IgD-negative memory B cell (primary cell): ENCODE results near the gene EXOC4. TPM values are rescaled to one million over a fixed set of nuclear protein-coding genes. Genes with fewer than 3 reads are reported as not detected.

ENCODE experiments used
- H3K27ac Mint-ChIP-seq, 3 donors: one replicate each; pipeline ENCODE4 v1.8.0; 2020 to 2022; ENCODE audit warnings: mild to moderate bottlenecking in 3 of 3, mixed read lengths in 3 of 3, moderate library complexity in 1 of 3
- H3K27me3 Mint-ChIP-seq: one replicate; pipeline ENCODE4 v1.8.0; 2021; ENCODE audit warnings: mixed read lengths
- H3K36me3 Mint-ChIP-seq: one replicate; pipeline ENCODE4 v1.8.0; 2020; ENCODE audit warnings: mild to moderate bottlenecking, mixed read lengths
- H3K4me1 Mint-ChIP-seq, 3 donors: one replicate each; pipeline ENCODE4 v1.8.0; 2020 to 2022; ENCODE audit warnings: mixed read lengths in 3 of 3, mild to moderate bottlenecking in 1 of 3
- H3K4me3 Mint-ChIP-seq, 4 donors: one replicate each; pipeline ENCODE4 v1.8.0; 2020 to 2022; ENCODE audit warnings: mild to moderate bottlenecking in 4 of 4, mixed read lengths in 4 of 4, moderate library complexity in 3 of 4
- H3K9me3 Mint-ChIP-seq, 3 donors: one replicate each; pipeline ENCODE4 v1.8.0; 2020 to 2021; ENCODE audit warnings: mixed read lengths in 3 of 3, mild to moderate bottlenecking in 1 of 3
- polyA plus RNA-seq: library from polyadenylated mRNA; unstranded; fragments of 300-500 nt; fragmentation: Illumina TruSeq; gene quantifications from one replicate; pipeline ENCODE4 v1.2.3, GENCODE V29; 2021

Gene EXOC4
- polyA plus RNA-seq, 1 donor from 2014 or later, result 34.5 TPM

- Mint-ChIP-seq H3K27me3 (no peaks in the 10 kb centered on the region), H3K4me1 (peaks cover 2 to 5% (median 4%) of the 10 kb centered on the region in 3 donors), H3K36me3 (peaks cover 12% of the 10 kb centered on the region), H3K9me3 (peaks cover 0 to 9% (median 3%) of the 10 kb centered on the region in 3 donors), H3K4me3 (no peak overlapping the region), H3K27ac (no peak overlapping the region)
Observed at GRCh38 chr7:133382775-133383559, 130.1 kb downstream of the EXOC4 start.

GRCh38 chr7:133386205-133386604 lies 133.3 kb downstream of the EXOC4 start:
- peaks cover 0 to 8% (median 0%) of the 10 kb centered on the region in 3 donors for H3K9me3 Mint-ChIP-seq
- H3K36me3 Mint-ChIP-seq, result peaks cover 4% of the 10 kb centered on the region
- H3K4me1 Mint-ChIP-seq, result peaks cover 7 to 10% (median 10%) of the 10 kb centered on the region in 3 donors
- no peaks in the 10 kb centered on the region for H3K27me3 Mint-ChIP-seq
- H3K27ac Mint-ChIP-seq, result no peak overlapping the region
- H3K4me3 Mint-ChIP-seq, result no peak overlapping the region

- Mint-ChIP-seq H3K36me3 (peaks cover 6% of the 10 kb centered on the region), H3K9me3 (peaks cover 0 to 8% (median 0%) of the 10 kb centered on the region in 3 donors), H3K4me3 (no peak overlapping the region), H3K27me3 (no peaks in the 10 kb centered on the region), H3K4me1 (peaks cover 13 to 21% (median 14%) of the 10 kb centered on the region in 3 donors), H3K27ac (no peak overlapping the region)
Observed at GRCh38 chr7:133389727-133390126, 136.8 kb downstream of the EXOC4 start.

- H3K27me3 Mint-ChIP-seq, result no peaks in the 10 kb centered on the region
- no peak overlapping the region for H3K4me3 Mint-ChIP-seq
- peaks cover 7% of the 10 kb centered on the region for H3K36me3 Mint-ChIP-seq
- peaks cover 0 to 8% (median 0%) of the 10 kb centered on the region in 3 donors for H3K9me3 Mint-ChIP-seq
- H3K4me1 Mint-ChIP-seq, result peaks cover 13 to 21% (median 14%) of the 10 kb centered on the region in 3 donors
- no peak overlapping the region for H3K27ac Mint-ChIP-seq
Observed at GRCh38 chr7:133391206-133391605, 138.3 kb downstream of the EXOC4 start.

GRCh38 chr7:133394369-133394768 lies 141.5 kb downstream of the EXOC4 start:
- no peak overlapping the region for H3K27ac Mint-ChIP-seq
- no peaks in the 10 kb centered on the region for H3K27me3 Mint-ChIP-seq
- peaks cover 7% of the 10 kb centered on the region for H3K36me3 Mint-ChIP-seq
- H3K9me3 Mint-ChIP-seq, result no peaks in the 10 kb centered on the region
- H3K4me1 Mint-ChIP-seq, result peaks cover 4 to 19% (median 12%) of the 10 kb centered on the region in 3 donors
- no peak overlapping the region for H3K4me3 Mint-ChIP-seq

GRCh38 chr7:133395551-133395950 lies 142.7 kb downstream of the EXOC4 start:
- H3K9me3 Mint-ChIP-seq, result no peaks in the 10 kb centered on the region
- no peaks in the 10 kb centered on the region for H3K27me3 Mint-ChIP-seq
- no peak overlapping the region for H3K27ac Mint-ChIP-seq
- peaks cover 5 to 17% (median 8%) of the 10 kb centered on the region in 3 donors for H3K4me1 Mint-ChIP-seq
- peaks cover 9% of the 10 kb centered on the region for H3K36me3 Mint-ChIP-seq
- H3K4me3 Mint-ChIP-seq, result no peak overlapping the region

- Mint-ChIP-seq H3K27me3 (no peaks in the 10 kb centered on the region), H3K9me3 (no peaks in the 10 kb centered on the region), H3K36me3 (peaks cover 14% of the 10 kb centered on the region), H3K4me1 (peaks cover 8 to 16% (median 13%) of the 10 kb centered on the region in 3 donors), H3K4me3 (no peak overlapping the region), H3K27ac (no peak overlapping the region)
Observed at GRCh38 chr7:133398506-133398905, 145.6 kb downstream of the EXOC4 start.

GRCh38 chr7:133401225-133401624 lies 148.3 kb downstream of the EXOC4 start:
- Mint-ChIP-seq H3K4me3 (no peak overlapping the region), H3K27me3 (no peaks in the 10 kb centered on the region), H3K36me3 (peaks cover 15% of the 10 kb centered on the region), H3K27ac (no peak overlapping the region), H3K9me3 (no peaks in the 10 kb centered on the region), H3K4me1 (peaks cover 2 to 9% (median 7%) of the 10 kb centered on the region in 3 donors)

- H3K27me3 Mint-ChIP-seq, result no peaks in the 10 kb centered on the region
- no peaks in the 10 kb centered on the region for H3K9me3 Mint-ChIP-seq
- peaks cover 4% of the 10 kb centered on the region for H3K36me3 Mint-ChIP-seq
- no peak overlapping the region for H3K4me3 Mint-ChIP-seq
- peaks cover 2 to 6% (median 5%) of the 10 kb centered on the region in 3 donors for H3K4me1 Mint-ChIP-seq
- H3K27ac Mint-ChIP-seq, result no peak overlapping the region
Observed at GRCh38 chr7:133408212-133408611, 155.3 kb downstream of the EXOC4 start.

- Mint-ChIP-seq H3K27me3 (no peaks in the 10 kb centered on the region), H3K27ac (no peak overlapping the region), H3K9me3 (no peaks in the 10 kb centered on the region), H3K4me1 (peaks cover 2 to 6% (median 5%) of the 10 kb centered on the region in 3 donors), H3K36me3 (peaks cover 4% of the 10 kb centered on the region), H3K4me3 (no peak overlapping the region)
Observed at GRCh38 chr7:133409421-133409820, 156.5 kb downstream of the EXOC4 start.

GRCh38 chr7:133409966-133410365 lies 157.1 kb downstream of the EXOC4 start:
- Mint-ChIP-seq H3K36me3 (peaks cover 6% of the 10 kb centered on the region), H3K4me3 (no peak overlapping the region), H3K27ac (no peak overlapping the region), H3K4me1 (peaks cover 2 to 6% (median 5%) of the 10 kb centered on the region in 3 donors), H3K27me3 (no peaks in the 10 kb centered on the region), H3K9me3 (no peaks in the 10 kb centered on the region)

GRCh38 chr7:133411395-133411794 lies 158.5 kb downstream of the EXOC4 start:
- H3K27ac Mint-ChIP-seq, result no peak overlapping the region
- H3K9me3 Mint-ChIP-seq, result no peaks in the 10 kb centered on the region
- H3K4me3 Mint-ChIP-seq, result no peak overlapping the region
- peaks cover 7% of the 10 kb centered on the region for H3K36me3 Mint-ChIP-seq
- H3K27me3 Mint-ChIP-seq, result no peaks in the 10 kb centered on the region
- peaks cover 4 to 12% (median 5%) of the 10 kb centered on the region in 3 donors for H3K4me1 Mint-ChIP-seq

- Mint-ChIP-seq H3K27ac (no peak overlapping the region), H3K27me3 (no peaks in the 10 kb centered on the region), H3K4me3 (no peak overlapping the region), H3K36me3 (peaks cover 7% of the 10 kb centered on the region), H3K4me1 (peaks cover 4 to 14% (median 5%) of the 10 kb centered on the region in 3 donors), H3K9me3 (no peaks in the 10 kb centered on the region)
Observed at GRCh38 chr7:133412942-133413341, 160.1 kb downstream of the EXOC4 start.

GRCh38 chr7:133419041-133419440 lies 166.2 kb downstream of the EXOC4 start:
- H3K27ac Mint-ChIP-seq, result no peak overlapping the region
- H3K4me3 Mint-ChIP-seq, result no peak overlapping the region
- peaks cover 3 to 8% (median 3%) of the 10 kb centered on the region in 3 donors for H3K4me1 Mint-ChIP-seq
- no peaks in the 10 kb centered on the region for H3K27me3 Mint-ChIP-seq
- peaks cover 0 to 1% (median 0%) of the 10 kb centered on the region in 3 donors for H3K9me3 Mint-ChIP-seq
- peaks cover 9% of the 10 kb centered on the region for H3K36me3 Mint-ChIP-seq

- Mint-ChIP-seq H3K9me3 (peaks cover 0 to 3% (median 0%) of the 10 kb centered on the region in 3 donors), H3K4me1 (peaks cover 2 to 15% (median 5%) of the 10 kb centered on the region in 3 donors), H3K4me3 (no peak overlapping the region), H3K27ac (no peak overlapping the region), H3K36me3 (peaks cover 11% of the 10 kb centered on the region), H3K27me3 (no peaks in the 10 kb centered on the region)
Observed at GRCh38 chr7:133423618-133424017, 170.7 kb downstream of the EXOC4 start.

- H3K4me3 Mint-ChIP-seq, result no peak overlapping the region
- H3K9me3 Mint-ChIP-seq, result peaks cover 0 to 1% (median 0%) of the 10 kb centered on the region in 3 donors
- H3K36me3 Mint-ChIP-seq, result peaks cover 6% of the 10 kb centered on the region
- peaks cover 2 to 29% (median 5%) of the 10 kb centered on the region in 3 donors for H3K4me1 Mint-ChIP-seq
- H3K27ac Mint-ChIP-seq, result no peak overlapping the region
- no peaks in the 10 kb centered on the region for H3K27me3 Mint-ChIP-seq
Observed at GRCh38 chr7:133428326-133428725, 175.4 kb downstream of the EXOC4 start.
